GM20000 (cell line): ENCODE results near the gene RAB20.

ENCODE experiments used
- DNase-seq: peaks from one replicate; pipeline ENCODE4 v3.0.0; 2012; ENCODE audit warnings: low spot score
- TF ChIP-seq, protein P1 (sequence below): IDR thresholded peaks from 2 replicates; pipeline ENCODE4 v1.5.1; 2012; ENCODE audit warnings: mild to moderate bottlenecking, control low read depth; ENCODE audit errors: extremely low read depth, missing control alignments

RAB20 gene

DNA sequence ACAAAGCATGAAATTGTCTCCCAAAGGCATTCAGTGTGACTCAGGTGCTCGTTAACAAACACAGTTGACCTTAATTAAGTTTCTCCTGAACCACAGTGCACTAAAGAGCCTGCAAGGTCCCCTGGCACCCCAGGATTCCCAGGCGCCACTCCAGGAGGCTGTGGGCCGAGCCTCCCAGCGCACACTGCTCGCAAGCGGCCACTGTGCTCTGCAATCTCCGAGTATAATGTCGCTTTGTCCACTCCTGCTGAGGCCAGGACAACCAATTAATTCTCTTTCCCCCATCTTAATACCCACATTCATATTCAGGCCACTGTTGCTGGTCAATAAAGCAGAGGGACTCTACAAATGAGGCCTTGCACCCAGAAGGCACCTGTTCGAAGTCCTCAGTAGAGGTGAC lies 8.8 kb downstream of the RAB20 start:
- DNase-seq, result no peak
- TF ChIP-seq, protein P1, sequence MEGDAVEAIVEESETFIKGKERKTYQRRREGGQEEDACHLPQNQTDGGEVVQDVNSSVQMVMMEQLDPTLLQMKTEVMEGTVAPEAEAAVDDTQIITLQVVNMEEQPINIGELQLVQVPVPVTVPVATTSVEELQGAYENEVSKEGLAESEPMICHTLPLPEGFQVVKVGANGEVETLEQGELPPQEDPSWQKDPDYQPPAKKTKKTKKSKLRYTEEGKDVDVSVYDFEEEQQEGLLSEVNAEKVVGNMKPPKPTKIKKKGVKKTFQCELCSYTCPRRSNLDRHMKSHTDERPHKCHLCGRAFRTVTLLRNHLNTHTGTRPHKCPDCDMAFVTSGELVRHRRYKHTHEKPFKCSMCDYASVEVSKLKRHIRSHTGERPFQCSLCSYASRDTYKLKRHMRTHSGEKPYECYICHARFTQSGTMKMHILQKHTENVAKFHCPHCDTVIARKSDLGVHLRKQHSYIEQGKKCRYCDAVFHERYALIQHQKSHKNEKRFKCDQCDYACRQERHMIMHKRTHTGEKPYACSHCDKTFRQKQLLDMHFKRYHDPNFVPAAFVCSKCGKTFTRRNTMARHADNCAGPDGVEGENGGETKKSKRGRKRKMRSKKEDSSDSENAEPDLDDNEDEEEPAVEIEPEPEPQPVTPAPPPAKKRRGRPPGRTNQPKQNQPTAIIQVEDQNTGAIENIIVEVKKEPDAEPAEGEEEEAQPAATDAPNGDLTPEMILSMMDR, result no peak

DNA sequence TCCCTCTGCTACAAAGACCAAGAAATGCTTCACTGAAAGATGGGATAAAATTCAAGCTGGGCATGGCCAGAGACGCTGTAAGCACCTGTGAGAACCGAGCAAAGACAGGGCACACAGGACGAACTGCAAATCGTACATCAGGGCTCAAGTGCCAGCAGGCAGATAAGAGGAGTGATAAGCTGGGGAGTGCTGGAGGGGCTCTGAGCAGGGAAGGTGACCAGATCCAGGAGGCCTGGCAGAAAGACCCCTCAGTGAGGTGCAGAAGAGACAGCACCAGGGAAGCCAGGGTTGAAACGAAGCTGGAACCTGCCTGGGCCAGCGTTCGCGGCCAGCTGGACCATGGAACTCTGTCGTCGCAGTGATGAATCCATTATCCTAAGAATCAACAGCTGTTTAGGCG lies 10.2 kb downstream of the RAB20 start:
- no peak for DNase-seq
- TF ChIP-seq, protein P1, result no peak

DNA sequence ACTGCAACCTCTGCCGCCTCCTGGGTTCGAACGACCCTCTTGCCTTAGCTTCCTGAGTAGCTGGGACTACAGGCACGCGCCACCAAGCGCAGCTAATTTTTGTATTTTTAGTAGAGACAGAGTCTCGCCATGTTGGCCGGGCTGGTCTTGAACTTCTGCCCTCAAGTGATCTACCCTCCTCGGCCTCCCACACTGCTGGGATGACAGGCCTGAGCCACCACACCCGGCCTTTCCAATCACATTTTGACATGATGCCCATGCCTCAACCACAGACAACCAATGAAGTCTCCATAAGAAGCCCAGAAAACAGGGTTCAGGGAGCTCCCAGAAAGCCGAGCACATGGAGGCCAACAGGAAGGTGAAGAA lies 11.7 kb downstream of the RAB20 start:
- DNase-seq, result no peak
- TF ChIP-seq, protein P1, result no peak

DNA sequence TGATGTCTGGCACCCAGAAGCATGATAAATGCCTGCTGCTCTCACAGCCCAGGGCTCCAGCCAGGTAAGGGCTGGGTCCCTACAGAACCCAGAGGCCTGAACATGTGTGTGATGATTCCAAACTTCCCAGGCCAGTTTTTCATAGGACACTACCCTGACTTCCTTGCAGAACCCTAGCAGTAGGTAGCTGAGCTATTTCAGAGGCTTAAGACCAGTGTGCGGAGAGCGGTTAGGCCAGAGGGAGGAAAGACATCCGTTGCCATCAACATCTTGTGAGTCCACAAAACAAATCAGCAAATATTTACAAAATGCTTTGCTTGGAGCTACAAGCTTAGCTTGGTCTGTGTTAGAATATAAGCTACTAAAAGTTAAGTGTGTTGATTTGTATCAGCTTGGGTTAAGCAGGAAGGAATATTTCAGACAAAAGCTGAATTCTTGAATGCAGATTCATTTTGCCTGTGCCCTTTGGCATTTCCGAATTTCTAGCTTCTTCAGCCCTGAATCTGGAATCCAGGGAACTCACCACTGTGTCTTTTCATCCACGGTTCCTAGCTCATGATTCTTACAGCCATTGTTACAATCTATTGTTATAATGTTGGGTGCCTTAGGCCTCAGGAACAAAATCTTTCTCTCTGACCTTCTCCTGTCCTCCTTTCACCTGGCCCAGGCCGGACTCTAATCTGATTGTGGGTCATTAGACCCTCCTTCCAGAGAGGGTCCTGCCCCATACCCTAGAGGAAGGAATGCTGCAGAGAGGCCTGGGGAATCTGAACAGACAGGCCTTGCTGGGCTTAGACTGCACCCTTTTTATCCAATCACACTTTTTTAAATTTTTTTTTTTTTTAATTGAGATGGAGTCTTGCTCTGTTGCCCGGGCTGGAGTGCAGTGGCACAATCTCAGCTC lies 12.4 kb downstream of the RAB20 start:
- TF ChIP-seq, protein P1, result no peak
- DNase-seq, result no peak

DNA sequence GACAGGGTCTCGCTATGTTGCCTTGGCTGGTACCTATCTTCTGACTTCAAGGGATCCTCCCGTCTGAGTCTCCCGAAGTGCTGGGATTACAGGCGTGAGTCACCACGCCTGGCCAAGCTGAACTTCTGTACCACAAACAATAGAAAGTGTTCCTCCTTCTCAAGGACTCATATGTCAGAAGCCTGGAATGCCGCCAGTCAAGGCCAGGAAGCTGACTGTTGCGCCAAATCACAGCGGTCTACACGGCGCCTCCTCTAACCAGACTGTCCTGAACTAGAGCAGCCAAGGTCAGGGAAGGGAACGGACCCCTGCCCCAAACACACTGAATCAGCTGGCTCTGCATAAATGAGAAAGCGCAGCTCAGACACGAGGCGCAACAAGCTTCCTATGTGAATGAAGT lies 14.6 kb downstream of the RAB20 start:
- TF ChIP-seq, protein P1, result no peak
- no peak for DNase-seq

DNA sequence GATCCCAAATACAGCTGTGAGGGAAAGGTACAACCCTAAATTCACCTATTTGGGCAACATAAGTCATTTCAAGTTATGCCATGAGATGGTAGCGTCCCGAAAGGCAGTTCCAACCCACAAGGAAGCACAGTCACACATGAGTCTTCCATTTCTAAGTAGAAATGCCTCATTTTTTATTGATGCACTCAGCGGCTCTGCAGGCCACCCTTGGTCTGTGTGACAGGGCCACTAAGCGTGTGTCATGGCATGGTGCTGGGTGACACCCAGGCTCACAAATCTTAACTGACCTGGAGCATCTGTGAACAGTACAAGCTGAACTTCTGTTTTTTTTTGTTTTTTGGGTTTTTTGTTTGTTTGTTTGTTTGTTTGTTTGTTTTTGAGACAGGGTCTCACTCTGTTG lies 15.1 kb downstream of the RAB20 start:
- TF ChIP-seq, protein P1, result no peak
- DNase-seq, result no peak

DNA sequence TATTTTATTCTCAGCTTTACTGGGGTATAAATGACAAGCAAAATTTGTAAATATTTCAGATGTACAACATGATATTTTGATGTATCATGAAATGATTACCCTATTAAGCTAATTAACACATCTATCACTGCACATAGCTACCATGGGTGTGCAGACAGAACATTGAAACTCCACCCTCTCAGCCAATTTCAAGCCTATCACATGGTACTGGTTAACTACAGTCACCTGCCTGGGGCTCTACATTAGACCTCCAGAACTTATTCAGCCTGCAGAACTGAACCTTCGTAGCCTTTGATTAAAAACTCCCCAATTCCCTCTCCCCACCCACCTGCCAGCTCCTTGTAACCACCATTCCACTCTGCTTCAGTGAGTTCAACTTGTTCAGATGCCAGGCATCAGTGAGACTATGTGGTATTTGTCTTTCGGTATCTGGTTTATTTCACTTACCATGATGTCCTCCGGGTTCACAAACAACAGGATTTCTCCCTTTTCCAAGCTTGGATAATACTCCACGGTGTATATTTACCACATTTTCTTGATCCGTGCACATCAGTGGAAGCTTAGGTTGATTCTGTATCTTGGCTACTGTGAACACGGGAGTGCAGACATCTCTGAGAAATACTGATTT lies 19.2 kb downstream of the RAB20 start:
- TF ChIP-seq, protein P1, result no peak
- DNase-seq, result no peak
